H9 (cell line): ENCODE results near the gene WNT3A. TPM values are rescaled to one million over a fixed set of nuclear protein-coding genes. Genes with fewer than 3 reads are reported as not detected.

ENCODE experiments used
- DNase-seq: peaks from one replicate; pipeline ENCODE4 v3.0.0-alpha.2; 2017
- H2AFZ ChIP-seq: one replicate; pipeline ENCODE4 v1.6.1; 2013; ENCODE audit warnings: mild to moderate bottlenecking, low read length, control low read depth, moderate library complexity
- H2AK5ac ChIP-seq: 2 replicates; pipeline ENCODE4 v1.6.1; 2013; ENCODE audit warnings: low read length, control low read depth, mixed read lengths; ENCODE audit not compliant: insufficient read length
- H2BK120ac ChIP-seq: one replicate; pipeline ENCODE4 v1.6.1; 2013; ENCODE audit warnings: low read depth, mild to moderate bottlenecking, low read length, control low read depth, inconsistent platforms; ENCODE audit not compliant: poor library complexity, severe bottlenecking
- H2BK12ac ChIP-seq: 2 replicates; pipeline ENCODE4 v1.6.1; 2013; ENCODE audit warnings: low read length, control low read depth, mixed read lengths, low read depth; ENCODE audit not compliant: insufficient read length
- H2BK15ac ChIP-seq: 2 replicates; pipeline ENCODE4 v1.6.1; 2013; ENCODE audit warnings: low read depth, low read length, control low read depth
- H2BK20ac ChIP-seq: one replicate; pipeline ENCODE4 v1.6.1; 2013; ENCODE audit warnings: low read depth, mild to moderate bottlenecking, low read length, control low read depth, inconsistent platforms; ENCODE audit not compliant: poor library complexity, severe bottlenecking
- H2BK5ac ChIP-seq: 2 replicates; pipeline ENCODE4 v1.6.1; 2013; ENCODE audit warnings: low read length, control low read depth, mixed read lengths; ENCODE audit not compliant: insufficient read length
- H3K14ac ChIP-seq: 2 replicates; pipeline ENCODE4 v1.6.1; 2013; ENCODE audit warnings: low read length, control low read depth; ENCODE audit not compliant: insufficient read depth
- H3K18ac ChIP-seq: 2 replicates; pipeline ENCODE4 v1.6.1; 2013; ENCODE audit warnings: low read depth, mild to moderate bottlenecking, mixed read lengths, low read length, control low read depth; ENCODE audit not compliant: insufficient read length
- H3K23ac ChIP-seq: 2 replicates; pipeline ENCODE4 v1.6.1; 2013; ENCODE audit warnings: low read length, control low read depth, mixed read lengths, low read depth; ENCODE audit not compliant: insufficient read length
- H3K23me2 ChIP-seq: 2 replicates; pipeline ENCODE4 v1.6.1; 2013; ENCODE audit warnings: low read depth, mild to moderate bottlenecking, mixed read lengths, low read length, control low read depth; ENCODE audit not compliant: insufficient read length, poor library complexity, severe bottlenecking
- H3K27ac ChIP-seq: 2 replicates; pipeline ENCODE4 v1.5.1; 2013; ENCODE audit warnings: low read length, control low read depth, mixed read lengths, low read depth; ENCODE audit not compliant: insufficient read length
- H3K27me3 ChIP-seq: 2 replicates; pipeline ENCODE4 v1.6.1; 2013; ENCODE audit warnings: low read length, control low read depth, inconsistent platforms; ENCODE audit not compliant: insufficient read depth
- H3K4ac ChIP-seq: 2 replicates; pipeline ENCODE4 v1.6.1; 2013; ENCODE audit warnings: low read depth, mild to moderate bottlenecking, control low read depth, inconsistent platforms, low read length, moderate library complexity
- H3K4me1 ChIP-seq: 2 replicates; pipeline ENCODE4 v1.6.1; 2013; ENCODE audit warnings: low read length, control low read depth, inconsistent platforms; ENCODE audit not compliant: insufficient read depth
- H3K4me2 ChIP-seq: 2 replicates; pipeline ENCODE4 v1.6.1; 2013; ENCODE audit warnings: low read length, control low read depth, mixed read lengths; ENCODE audit not compliant: insufficient read length, insufficient read depth
- H3K56ac ChIP-seq: 2 replicates; pipeline ENCODE4 v1.6.1; 2013; ENCODE audit warnings: low read depth, mild to moderate bottlenecking, mixed read lengths, low read length, control low read depth; ENCODE audit not compliant: insufficient read length
- H3K79me1 ChIP-seq: 2 replicates; pipeline ENCODE4 v1.6.1; 2013; ENCODE audit warnings: low read depth, mild to moderate bottlenecking, moderate library complexity, low read length, control low read depth, inconsistent platforms; ENCODE audit not compliant: insufficient read depth, poor library complexity, severe bottlenecking
- H3K79me2 ChIP-seq: 2 replicates; pipeline ENCODE4 v1.6.1; 2013; ENCODE audit warnings: low read length, control low read depth, inconsistent platforms; ENCODE audit not compliant: insufficient read depth
- H3K9ac ChIP-seq: 2 replicates; pipeline ENCODE4 v1.6.1; 2013; ENCODE audit warnings: low read length, control low read depth, mixed read lengths; ENCODE audit not compliant: insufficient read length; ENCODE audit errors: extremely low read depth
- H3K9me3 ChIP-seq: one replicate; pipeline ENCODE4 v1.6.1; 2013; ENCODE audit warnings: low read depth, low read length, inconsistent platforms; ENCODE audit not compliant: control insufficient read depth
- H3T11ph ChIP-seq: one replicate; pipeline ENCODE4 v1.6.1; 2013; ENCODE audit warnings: mild to moderate bottlenecking, low read length, control low read depth, inconsistent platforms
- H4K20me1 ChIP-seq: one replicate; pipeline ENCODE4 v1.6.1; 2013; ENCODE audit not compliant: control insufficient read depth, insufficient read length, insufficient read depth
- H4K5ac ChIP-seq: 2 replicates; pipeline ENCODE4 v1.6.1; 2013; ENCODE audit warnings: low read depth, mild to moderate bottlenecking, mixed read lengths, low read length, control low read depth; ENCODE audit not compliant: insufficient read length
- H4K8ac ChIP-seq: replicated peaks from 2 replicates; pipeline ENCODE4 v1.6.1; 2013; ENCODE audit warnings: low read length, control low read depth, mixed read lengths, low read depth; ENCODE audit not compliant: insufficient read length
- H4K91ac ChIP-seq: 2 replicates; pipeline ENCODE4 v1.6.1; 2013; ENCODE audit warnings: low read depth, mild to moderate bottlenecking, moderate library complexity, mixed read lengths, low read length, control low read depth; ENCODE audit not compliant: insufficient read length
- H3K27ac Mint-ChIP-seq, 3 experiments: 2 replicates in 2 of 3; 3 replicates in 1 of 3; pipeline ENCODE4 v1.8.0; 2020 to 2021; ENCODE audit warnings: mixed read lengths in 3 of 3, mild to moderate bottlenecking in 1 of 3, moderate library complexity in 1 of 3
- H3K27me3 Mint-ChIP-seq: 2 replicates; pipeline ENCODE4 v1.8.0; 2021; ENCODE audit warnings: low read depth, mild to moderate bottlenecking, moderate library complexity, mixed read lengths
- H3K36me3 Mint-ChIP-seq, 3 experiments: 2 replicates in 2 of 3; 3 replicates in 1 of 3; pipeline ENCODE4 v1.8.0; 2020 to 2021; ENCODE audit warnings: low read depth in 3 of 3, mixed read lengths in 3 of 3; ENCODE audit not compliant: insufficient read depth in 1 of 3
- H3K4me1 Mint-ChIP-seq, 2 experiments: 2 replicates each; pipeline ENCODE4 v1.8.0; 2020; ENCODE audit warnings: mixed read lengths in 2 of 2
- H3K4me3 Mint-ChIP-seq, 2 experiments: 2 replicates in 1 of 2; 3 replicates in 1 of 2; pipeline ENCODE4 v1.8.0; 2020 to 2021; ENCODE audit warnings: mild to moderate bottlenecking in 2 of 2, mixed read lengths in 2 of 2, moderate library complexity in 1 of 2
- H3K9me3 Mint-ChIP-seq, 2 experiments: 2 replicates in 1 of 2; 3 replicates in 1 of 2; pipeline ENCODE4 v1.8.0; 2020; ENCODE audit warnings: mild to moderate bottlenecking in 2 of 2, mixed read lengths in 2 of 2, moderate library complexity in 1 of 2
- WGBS: extraction: QIAGEN DNeasy Blood & Tissue Kit; methylation state at CpG from one replicate; pipeline ENCODE4 v1.1.7; 2013; ENCODE audit warnings: missing lambda C conversion rate, low lambda C conversion rate, mixed read lengths; ENCODE audit not compliant: insufficient read length; ENCODE audit errors: extremely low coverage; 5-methylcytosine and 5-hydroxymethylcytosine counted together
- total RNA-seq: library from RNA; stranded (reverse); gene quantifications from 2 replicates; pipeline ENCODE4 v1.2.1, GENCODE V29; 2021
- TF ChIP-seq, protein P1 (sequence below): fragments of 200-600 bp; sonication (generic); conservative IDR thresholded peaks from 3 replicates; pipeline ENCODE4 v1.8.0; 2021; ENCODE audit warnings: antibody characterized with exemption, mild to moderate bottlenecking

Gene WNT3A
- total RNA-seq, 1 experiment from 2014 or later: 0.17 TPM

DNA sequence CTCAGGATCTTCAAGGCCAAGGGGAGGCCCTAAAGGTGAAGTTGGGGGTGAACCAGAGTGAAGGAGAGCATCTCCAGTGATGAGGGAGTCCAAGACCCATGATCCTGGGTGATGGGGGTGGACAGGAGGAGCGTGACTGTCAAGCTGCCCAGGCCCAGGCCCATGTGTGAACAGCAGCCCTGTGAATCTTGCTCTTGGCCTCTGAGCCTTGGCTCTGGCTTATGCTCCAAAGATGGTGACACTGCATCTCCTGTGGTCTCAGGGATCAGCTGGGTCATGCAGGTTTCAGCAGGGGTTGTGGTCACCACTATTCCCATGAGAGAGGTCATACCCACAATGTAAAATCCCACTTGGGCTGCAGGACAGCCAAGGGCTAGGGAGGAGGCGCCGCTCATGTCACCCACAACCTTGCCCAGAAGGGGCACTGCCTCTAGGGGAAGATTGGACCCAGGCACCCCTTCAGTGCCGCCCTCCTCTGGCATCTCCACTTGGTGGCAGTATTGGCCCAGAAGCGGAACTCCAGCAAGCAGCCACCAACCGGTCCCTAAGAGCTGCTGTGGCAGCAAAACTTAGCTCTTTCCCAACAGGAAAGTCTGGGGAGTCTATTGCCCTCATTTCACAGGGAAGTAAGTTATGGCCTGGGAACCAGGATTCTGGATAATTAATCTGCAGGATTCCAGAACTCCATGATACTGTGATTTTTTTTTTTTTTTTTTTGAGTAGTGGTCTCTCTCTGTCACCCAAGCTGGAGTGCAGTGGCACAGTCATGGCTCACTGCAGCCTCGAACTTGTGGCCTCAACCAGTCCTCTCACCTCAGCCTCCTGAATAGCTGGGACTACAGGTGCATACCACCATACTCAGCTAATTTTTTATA, 7.5 kb upstream of the WNT3A start:
- Mint-ChIP-seq H3K4me3 (no peak overlapping the region), H3K4me1 (0 out of 4 replicates have a peak, but pooled peaks cover 0 to 4% of the 10 kb centered on the region in 2 experiments), H3K27me3 (peaks cover 97% of the 10 kb centered on the region), H3K9me3 (peaks cover 18 to 20% of the 10 kb centered on the region in 2 experiments; a peak in 4 of 5 replicates), H3K36me3 (no peaks in the 10 kb centered on the region; a peak in 1 of 7 replicates), H3K27ac (no peak overlapping the region)
- Histone ChIP-seq H2AFZ (no peak overlapping the region), H4K91ac (no peak overlapping the region), H3K4me2 (no peak overlapping the region), H3K23ac (no peak overlapping the region), H3K4ac (no peak overlapping the region), H3T11ph (no peak overlapping the region), H3K18ac (no peak overlapping the region), H4K20me1 (no peaks in the 10 kb centered on the region), H3K79me1 (no peaks in the 10 kb centered on the region), H3K79me2 (no peaks in the 10 kb centered on the region), H2BK120ac (no peak overlapping the region), H2AK5ac (no peak overlapping the region), H3K27me3 (peaks cover 19% of the 10 kb centered on the region; the same call in 1 of the 2 replicates), H2BK12ac (no peak overlapping the region), H2BK20ac (no peak overlapping the region), H3K9me3 (no peaks in the 10 kb centered on the region), H3K56ac (no peak overlapping the region), H3K9ac (no peak overlapping the region), H2BK15ac (no peak overlapping the region), H3K27ac (no peak overlapping the region), H3K23me2 (no peaks in the 10 kb centered on the region), H2BK5ac (no peak overlapping the region), H4K5ac (no peak overlapping the region), H4K8ac (no peak overlapping the region), H3K4me1 (no peaks in the 10 kb centered on the region), H3K14ac (no peak overlapping the region)
- DNase-seq: peak; percentile 88
- TF ChIP-seq, protein P1, sequence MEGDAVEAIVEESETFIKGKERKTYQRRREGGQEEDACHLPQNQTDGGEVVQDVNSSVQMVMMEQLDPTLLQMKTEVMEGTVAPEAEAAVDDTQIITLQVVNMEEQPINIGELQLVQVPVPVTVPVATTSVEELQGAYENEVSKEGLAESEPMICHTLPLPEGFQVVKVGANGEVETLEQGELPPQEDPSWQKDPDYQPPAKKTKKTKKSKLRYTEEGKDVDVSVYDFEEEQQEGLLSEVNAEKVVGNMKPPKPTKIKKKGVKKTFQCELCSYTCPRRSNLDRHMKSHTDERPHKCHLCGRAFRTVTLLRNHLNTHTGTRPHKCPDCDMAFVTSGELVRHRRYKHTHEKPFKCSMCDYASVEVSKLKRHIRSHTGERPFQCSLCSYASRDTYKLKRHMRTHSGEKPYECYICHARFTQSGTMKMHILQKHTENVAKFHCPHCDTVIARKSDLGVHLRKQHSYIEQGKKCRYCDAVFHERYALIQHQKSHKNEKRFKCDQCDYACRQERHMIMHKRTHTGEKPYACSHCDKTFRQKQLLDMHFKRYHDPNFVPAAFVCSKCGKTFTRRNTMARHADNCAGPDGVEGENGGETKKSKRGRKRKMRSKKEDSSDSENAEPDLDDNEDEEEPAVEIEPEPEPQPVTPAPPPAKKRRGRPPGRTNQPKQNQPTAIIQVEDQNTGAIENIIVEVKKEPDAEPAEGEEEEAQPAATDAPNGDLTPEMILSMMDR: peak; percentile 98
- WGBS: no CpG with 5 or more reads among the region's 7 CpGs
